ENCODE measurements around the gene DAZL. TPM values are rescaled to one million over a fixed set of nuclear protein-coding genes. Genes with fewer than 3 reads are reported as not detected.

DAZL gene
- total RNA-seq (2013) = 0.02 TPM
- not detected for polyA plus RNA-seq
- polyA minus RNA-seq = not detected in 2 replicates
- 0 to 1.6 (median 0.12) reads per million in 11 experiments for total RNA-seq

DNA sequence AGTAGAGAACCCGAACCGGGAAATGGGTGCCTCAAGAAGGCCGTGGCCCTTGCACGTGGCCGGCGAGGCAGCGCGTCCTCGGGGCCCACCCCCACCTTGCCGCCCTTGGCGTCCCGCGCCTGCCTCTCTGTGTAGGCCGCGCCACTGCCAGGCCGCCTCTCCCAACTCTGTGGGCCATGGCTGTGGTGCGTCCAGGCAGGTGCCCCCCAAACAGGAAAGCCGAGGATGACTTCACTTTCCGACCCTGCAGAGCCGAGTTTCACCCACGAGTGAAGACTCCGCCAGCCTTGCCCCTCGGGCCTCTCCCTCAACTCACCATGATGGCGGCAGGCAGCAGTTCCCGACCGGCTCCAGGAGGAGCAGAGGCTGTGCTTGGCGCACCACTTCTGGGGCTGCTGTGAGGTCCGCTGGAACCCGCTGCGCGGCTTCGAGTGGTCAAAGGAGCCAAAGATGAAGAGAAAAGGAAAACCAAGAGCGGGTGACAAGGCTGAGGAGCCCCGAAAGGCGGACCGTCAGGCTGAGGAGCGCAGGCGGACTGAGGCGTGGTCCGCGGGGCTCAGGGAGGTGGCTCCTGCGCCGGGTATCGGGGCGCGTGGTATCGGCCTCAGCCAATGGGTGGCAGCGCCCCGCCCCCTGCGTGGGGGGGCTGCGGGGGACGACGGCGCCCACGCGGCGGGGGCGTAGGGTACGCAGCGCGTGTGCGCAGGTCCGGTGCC is at the start of gene DAZL:
DAZL (minus strand) TSS at position 537 of the 716 bp plus-strand sequence; CDS start at position 319, 218 bp downstream.
- peaks cover 0 to 11% of the 10 kb centered on the region in 2 donors for H3K9me3 ChIP-seq (replicated peaks in 1 of 2; ENCODE audit: control insufficient read depth in 1 of 2, insufficient read depth in 1 of 2, low read length in 2 of 2)
- no peak within 1 kb of the TSS for H3K27ac Mint-ChIP-seq
- H3K4me2 ChIP-seq (replicated peaks; ENCODE audit: extremely low read depth, low read length, poor library complexity, severe bottlenecking) = no peak within 1 kb of the TSS
- intact Hi-C loops (cut with micrococcal nuclease) = loop anchor here (5.0 kb wide), 3 partner anchors 622 to 807 kb away; no protein-coding TSS in a partner anchor
- H3K4me1 ChIP-seq (ENCODE audit: control insufficient read depth in 1 of 2, insufficient read depth in 2 of 2, low read length in 2 of 2) = no peaks in the 10 kb centered on the region
- no peaks in the 10 kb centered on the region for H3K36me3 Mint-ChIP-seq
- DNase-seq = no peak
- no peak within 1 kb of the TSS for H3K4me3 Mint-ChIP-seq
- H3K27ac ChIP-seq (ENCODE audit: low read depth in 1 of 2, low read length in 2 of 2) = no peak within 1 kb of the TSS
- no peak for TF ChIP-seq CTCF (IDR thresholded peaks at IDR 0.05)
- WGBS (ENCODE audit: insufficient coverage) = 98% methylated on average over 48 of the region's 63 CpGs
- no peaks in the 10 kb centered on the region for H3K36me3 ChIP-seq (replicated peaks in 1 of 2; ENCODE audit: control insufficient read depth in 1 of 2, insufficient read depth in 2 of 2, low read length in 2 of 2)
- peaks cover 2 to 8% (median 5%) of the 10 kb centered on the region in 3 donors for H3K27me3 Mint-ChIP-seq (ENCODE audit: low read depth in 3 of 3)
- H3K9ac ChIP-seq (ENCODE audit: insufficient read depth, low read length, poor library complexity, severe bottlenecking) = no peak within 1 kb of the TSS
- H3K27me3 ChIP-seq (ENCODE audit: control insufficient read depth in 2 of 2, insufficient read depth in 2 of 2, low read length in 2 of 2) = no peaks in the 10 kb centered on the region
- H3K9me3 Mint-ChIP-seq = peaks cover 3 to 8% (median 5%) of the 10 kb centered on the region in 7 donors
- peaks cover 4% of the 10 kb centered on the region for H3K4me1 Mint-ChIP-seq
- H2AFZ ChIP-seq (ENCODE audit: insufficient read depth, low read depth, low read length, poor library complexity, severe bottlenecking) = no peak within 1 kb of the TSS
- H3K4me3 ChIP-seq (replicated peaks in 1 of 3; ENCODE audit: low read depth in 2 of 3, low read length in 3 of 3) = no peak within 1 kb of the TSS
- no peaks in the 10 kb centered on the region for H4K20me1 ChIP-seq (ENCODE audit: insufficient read depth, low read length)
- H3K79me2 ChIP-seq (ENCODE audit: insufficient read depth, low read length) = no peaks in the 10 kb centered on the region

GRCh38 chr3:16654976-16655375 is 49.8 kb upstream of the DAZL start:
- Mint-ChIP-seq H3K4me1 (peaks cover 12% of the 10 kb centered on the region), H3K27ac (no peak overlapping the region), H3K4me3 (no peak overlapping the region), H3K36me3 (no peaks in the 10 kb centered on the region), H3K27me3 (ENCODE audit: low read depth in 3 of 3) (no peaks in the 10 kb centered on the region), H3K9me3 (peaks cover 1 to 6% (median 3%) of the 10 kb centered on the region in 7 donors)
- WGBS (ENCODE audit: insufficient coverage) = no CpG with 5 or more reads among the region's 1 CpG
- Histone ChIP-seq H3K27me3 (ENCODE audit: control insufficient read depth in 2 of 2, insufficient read depth in 2 of 2, low read length in 2 of 2) (no peaks in the 10 kb centered on the region), H3K4me1 (ENCODE audit: control insufficient read depth in 1 of 2, insufficient read depth in 2 of 2, low read length in 2 of 2) (peaks cover 0 to 7% of the 10 kb centered on the region in 2 donors), H3K4me3 (replicated peaks in 1 of 3; ENCODE audit: low read depth in 2 of 3, low read length in 3 of 3) (no peak overlapping the region), H3K79me2 (ENCODE audit: insufficient read depth, low read length) (no peaks in the 10 kb centered on the region), H2AFZ (ENCODE audit: insufficient read depth, low read depth, low read length, poor library complexity, severe bottlenecking) (no peak overlapping the region), H4K20me1 (ENCODE audit: insufficient read depth, low read length) (no peaks in the 10 kb centered on the region), H3K4me2 (replicated peaks; ENCODE audit: extremely low read depth, low read length, poor library complexity, severe bottlenecking) (no peak overlapping the region), H3K9me3 (replicated peaks in 1 of 2; ENCODE audit: control insufficient read depth in 1 of 2, insufficient read depth in 1 of 2, low read length in 2 of 2) (no peaks in the 10 kb centered on the region), H3K27ac (ENCODE audit: low read depth in 1 of 2, low read length in 2 of 2) (no peak overlapping the region), H3K36me3 (replicated peaks in 1 of 2; ENCODE audit: control insufficient read depth in 1 of 2, insufficient read depth in 2 of 2, low read length in 2 of 2) (no peaks in the 10 kb centered on the region), H3K9ac (ENCODE audit: insufficient read depth, low read length, poor library complexity, severe bottlenecking) (no peak overlapping the region)
- DNase-seq = no peak
- no peak for TF ChIP-seq CTCF (IDR thresholded peaks at IDR 0.05)
- intact Hi-C loops (cut with micrococcal nuclease) = no loop called here
